ENCODE results near the gene PPARG.
"Not testable (repeated sequence)": the region's sequence is repeated elsewhere in the genome, so short reads cannot be mapped to it uniquely, and the experiment has no call there.

Gene PPARG

DNA sequence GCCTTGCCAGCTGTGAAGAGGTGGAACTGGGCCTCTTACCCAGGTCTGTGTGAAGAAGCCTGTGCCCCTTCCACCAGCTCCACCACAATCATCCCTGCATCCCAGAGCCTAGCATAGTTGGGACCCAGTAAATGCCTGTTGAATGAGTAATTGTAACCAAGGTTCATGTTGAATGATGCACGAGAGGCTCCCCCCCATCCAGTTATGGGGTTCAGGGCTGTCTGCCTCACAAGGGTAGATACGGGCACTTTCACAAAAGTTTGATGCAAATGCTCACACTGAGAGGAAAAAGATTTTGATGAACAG lies 165.9 kb downstream of the PPARG start:
- no peak for DNase-seq (ENCODE audit: low read depth)
- TF ChIP-seq POLR2A (IDR thresholded peaks at IDR 0.05; ENCODE audit: extremely low read depth, insufficient read length), result no peak
- no peak for TF ChIP-seq MYC (IDR thresholded peaks at IDR 0.05; ENCODE audit: low read depth, low read length)
- TF ChIP-seq, protein P1, sequence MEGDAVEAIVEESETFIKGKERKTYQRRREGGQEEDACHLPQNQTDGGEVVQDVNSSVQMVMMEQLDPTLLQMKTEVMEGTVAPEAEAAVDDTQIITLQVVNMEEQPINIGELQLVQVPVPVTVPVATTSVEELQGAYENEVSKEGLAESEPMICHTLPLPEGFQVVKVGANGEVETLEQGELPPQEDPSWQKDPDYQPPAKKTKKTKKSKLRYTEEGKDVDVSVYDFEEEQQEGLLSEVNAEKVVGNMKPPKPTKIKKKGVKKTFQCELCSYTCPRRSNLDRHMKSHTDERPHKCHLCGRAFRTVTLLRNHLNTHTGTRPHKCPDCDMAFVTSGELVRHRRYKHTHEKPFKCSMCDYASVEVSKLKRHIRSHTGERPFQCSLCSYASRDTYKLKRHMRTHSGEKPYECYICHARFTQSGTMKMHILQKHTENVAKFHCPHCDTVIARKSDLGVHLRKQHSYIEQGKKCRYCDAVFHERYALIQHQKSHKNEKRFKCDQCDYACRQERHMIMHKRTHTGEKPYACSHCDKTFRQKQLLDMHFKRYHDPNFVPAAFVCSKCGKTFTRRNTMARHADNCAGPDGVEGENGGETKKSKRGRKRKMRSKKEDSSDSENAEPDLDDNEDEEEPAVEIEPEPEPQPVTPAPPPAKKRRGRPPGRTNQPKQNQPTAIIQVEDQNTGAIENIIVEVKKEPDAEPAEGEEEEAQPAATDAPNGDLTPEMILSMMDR (IDR thresholded peaks at IDR 0.05; ENCODE audit: low read depth, low read length), result no peak
- TF ChIP-seq, protein P2, sequence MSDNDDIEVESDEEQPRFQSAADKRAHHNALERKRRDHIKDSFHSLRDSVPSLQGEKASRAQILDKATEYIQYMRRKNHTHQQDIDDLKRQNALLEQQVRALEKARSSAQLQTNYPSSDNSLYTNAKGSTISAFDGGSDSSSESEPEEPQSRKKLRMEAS (IDR thresholded peaks at IDR 0.05; ENCODE audit: low read depth, low read length), result no peak
- no peak overlapping the region for H3K4me3 ChIP-seq (ENCODE audit: low read depth, low read length)

DNA sequence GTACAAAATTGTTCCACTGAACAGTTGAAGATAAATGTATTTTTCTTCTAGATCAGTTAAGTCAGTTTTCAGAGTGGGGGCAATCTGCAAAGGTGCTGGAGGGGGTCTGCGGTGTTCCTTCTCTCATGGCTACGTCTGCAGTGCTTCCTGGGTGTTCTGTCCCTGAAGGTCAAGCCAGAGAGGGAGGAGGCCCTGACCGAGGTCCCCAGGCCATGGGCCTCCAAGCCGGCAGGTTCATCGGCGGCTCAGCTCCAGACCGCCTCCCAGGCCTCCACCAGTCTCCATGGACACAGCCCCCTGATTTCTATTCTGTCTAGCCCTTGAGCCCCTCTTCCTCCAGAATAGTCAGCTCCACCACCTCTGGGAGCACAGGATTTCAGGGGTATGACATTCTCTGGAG lies 166.9 kb downstream of the PPARG start:
- no peak for DNase-seq (ENCODE audit: low read depth)
- no peak for TF ChIP-seq POLR2A (IDR thresholded peaks at IDR 0.05; ENCODE audit: extremely low read depth, insufficient read length)
- TF ChIP-seq, protein P1 (IDR thresholded peaks at IDR 0.05; ENCODE audit: low read depth, low read length), result no peak
- no peak for TF ChIP-seq MYC (IDR thresholded peaks at IDR 0.05; ENCODE audit: low read depth, low read length)
- TF ChIP-seq, protein P2 (IDR thresholded peaks at IDR 0.05; ENCODE audit: low read depth, low read length), result no peak

DNA sequence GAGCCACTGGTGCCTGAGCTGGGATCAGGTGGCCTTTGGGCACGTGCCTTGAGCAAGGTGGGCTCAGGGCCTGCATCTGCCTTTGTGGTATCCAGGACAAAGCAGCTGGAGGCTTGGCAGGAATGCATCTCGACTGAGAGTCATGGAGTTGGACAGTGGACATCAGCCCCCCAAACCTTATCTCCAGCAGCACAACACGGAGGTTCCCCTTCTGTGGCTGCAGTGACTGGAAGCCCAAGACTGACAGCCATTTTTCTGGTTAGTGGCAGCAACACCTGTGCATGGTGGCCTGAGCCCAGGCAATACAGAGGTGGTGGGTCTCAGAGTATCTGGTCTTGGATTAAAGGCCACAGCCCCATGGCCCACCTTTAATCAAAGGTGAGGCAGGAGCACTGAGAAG lies 167.6 kb downstream of the PPARG start:
- TF ChIP-seq MYC (IDR thresholded peaks at IDR 0.05; ENCODE audit: low read depth, low read length) (no peak), POLR2A (IDR thresholded peaks at IDR 0.05; ENCODE audit: extremely low read depth, insufficient read length) (no peak)
- TF ChIP-seq, protein P2 (IDR thresholded peaks at IDR 0.05; ENCODE audit: low read depth, low read length), result no peak
- TF ChIP-seq, protein P1 (IDR thresholded peaks at IDR 0.05; ENCODE audit: low read depth, low read length), result no peak
- DNase-seq (ENCODE audit: low read depth), result no peak
- no peak overlapping the region for H3K4me3 ChIP-seq (ENCODE audit: low read depth, low read length)

More for the DNA sequence above, 166.9 kb downstream of the PPARG start:
- H3K4me3 ChIP-seq (ENCODE audit: low read depth, low read length), result no peak overlapping the region

DNA sequence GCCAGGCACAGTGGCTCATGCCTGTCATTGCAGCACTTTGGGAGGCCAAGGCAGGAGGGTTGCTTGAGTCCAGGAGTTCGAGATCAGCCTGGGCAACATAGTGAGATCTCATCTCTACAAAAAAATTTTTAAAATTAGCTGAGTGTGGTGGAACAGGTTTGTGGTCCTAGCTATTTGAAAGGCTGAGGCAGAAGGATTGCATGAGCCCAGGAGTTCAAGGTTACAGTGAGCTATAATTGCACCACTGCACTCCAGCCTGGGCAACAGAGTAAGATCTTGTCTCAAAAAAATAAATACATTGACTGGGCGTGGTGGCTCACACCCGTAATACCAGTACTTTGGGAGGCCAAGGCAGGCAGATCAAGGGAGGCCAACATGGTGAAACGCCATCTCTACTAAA lies 168.5 kb downstream of the PPARG start:
- not testable (repeated sequence) for DNase-seq (ENCODE audit: low read depth); H3K4me3 ChIP-seq (ENCODE audit: low read depth, low read length)

DNA sequence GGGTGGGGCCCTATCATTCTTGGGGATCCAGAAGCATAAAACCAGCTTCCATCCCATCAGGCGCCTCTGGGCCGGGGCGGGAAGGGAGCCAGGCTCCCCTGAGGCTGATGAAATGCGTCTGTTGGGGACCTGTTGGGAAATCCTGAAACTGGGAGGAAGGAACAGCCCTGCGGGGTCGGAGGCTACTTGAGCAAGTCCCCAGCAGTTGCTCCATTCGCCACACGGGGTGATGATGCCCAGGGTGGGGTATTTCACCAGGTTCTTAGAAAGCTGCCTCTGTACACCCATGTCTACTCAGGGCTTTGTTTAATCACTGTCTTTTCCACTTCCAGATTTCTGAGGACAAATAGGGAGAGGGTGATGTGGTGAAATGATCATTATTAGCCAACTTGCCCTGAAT lies 170.0 kb downstream of the PPARG start:
- DNase-seq (ENCODE audit: low read depth), result peak; percentile 89
- TF ChIP-seq MYC (IDR thresholded peaks at IDR 0.05; ENCODE audit: low read depth, low read length) (no peak), POLR2A (IDR thresholded peaks at IDR 0.05; ENCODE audit: extremely low read depth, insufficient read length) (no peak)
- TF ChIP-seq, protein P1 (IDR thresholded peaks at IDR 0.05; ENCODE audit: low read depth, low read length), result peak; percentile 49
- TF ChIP-seq, protein P2 (IDR thresholded peaks at IDR 0.05; ENCODE audit: low read depth, low read length), result no peak

DNA sequence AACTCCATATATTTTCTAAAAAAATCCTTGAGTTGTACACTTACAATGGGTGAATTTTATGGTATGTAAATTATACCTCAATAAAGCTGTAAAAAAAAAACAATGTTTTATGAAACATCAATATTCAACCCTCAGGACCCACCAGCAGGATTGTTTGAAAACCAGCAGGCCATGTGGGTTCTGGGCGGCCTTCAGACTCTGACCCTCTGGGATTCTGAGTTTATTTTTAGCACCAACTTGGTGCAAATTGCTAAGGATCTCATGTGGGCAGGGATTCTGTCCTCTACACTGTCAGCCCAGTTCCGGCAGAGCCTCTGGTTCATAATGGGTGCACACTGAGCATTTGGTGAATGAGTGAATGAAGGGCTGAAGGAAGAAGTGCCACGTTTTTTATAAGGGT lies 171.3 kb downstream of the PPARG start:
- DNase-seq (ENCODE audit: low read depth), result no peak
- TF ChIP-seq, protein P2 (IDR thresholded peaks at IDR 0.05; ENCODE audit: low read depth, low read length), result no peak
- no peak for TF ChIP-seq MYC (IDR thresholded peaks at IDR 0.05; ENCODE audit: low read depth, low read length)
- no peak overlapping the region for H3K4me3 ChIP-seq (ENCODE audit: low read depth, low read length)

More for the DNA sequence above, 170.0 kb downstream of the PPARG start:
- no peak overlapping the region for H3K4me3 ChIP-seq (ENCODE audit: low read depth, low read length)

DNA sequence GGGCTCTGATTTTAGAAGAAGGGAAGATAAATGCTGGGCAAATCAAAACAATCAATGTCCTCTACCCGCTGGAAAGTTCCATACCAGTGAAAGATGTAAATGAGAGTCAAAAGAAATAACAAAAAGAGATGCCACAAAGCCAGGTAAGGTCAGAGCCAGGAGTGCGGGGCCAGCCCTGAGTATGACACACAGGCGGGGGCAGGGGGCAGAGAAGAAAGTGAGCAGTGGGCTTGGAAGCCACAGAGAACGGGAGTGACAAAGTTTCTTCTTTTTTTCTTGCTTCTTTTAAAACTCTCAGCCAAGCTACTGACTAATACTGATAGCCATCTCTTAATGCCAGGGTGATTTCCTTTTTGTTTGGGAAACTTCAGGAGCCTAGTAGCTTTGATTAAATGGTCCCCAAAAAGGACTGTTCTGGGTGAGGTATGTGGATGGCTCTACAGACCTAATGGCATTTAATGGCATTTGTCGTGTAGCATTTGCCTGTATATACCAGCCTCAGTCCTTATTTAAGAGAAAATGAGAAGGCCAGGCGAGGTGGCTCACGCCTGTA lies 172.3 kb downstream of the PPARG start:
- TF ChIP-seq, protein P2 (IDR thresholded peaks at IDR 0.05; ENCODE audit: low read depth, low read length), result no peak
- no peak for TF ChIP-seq POLR2A (IDR thresholded peaks at IDR 0.05; ENCODE audit: extremely low read depth, insufficient read length)
- no peak overlapping the region for H3K4me3 ChIP-seq (ENCODE audit: low read depth, low read length)
- DNase-seq (ENCODE audit: low read depth), result no peak
